Esophagus (tissue), 2 donors: ENCODE results near the gene PTX3. TPM values are rescaled to one million over a fixed set of nuclear protein-coding genes. Genes with fewer than 3 reads are reported as not detected.

Source experiments
- H3K27ac ChIP-seq, 2 donors: one replicate each; pipeline ENCODE4 v1.5.1; 2013; ENCODE audit warnings: low read depth in 2 of 2, mild to moderate bottlenecking in 2 of 2, inconsistent platforms in 1 of 2, low read length in 1 of 2, moderate library complexity in 1 of 2
- H3K27me3 ChIP-seq, 2 donors: one replicate each; pipeline ENCODE4 v1.6.1; 2013; ENCODE audit warnings: low read length in 2 of 2, control low read depth in 1 of 2, mild to moderate bottlenecking in 1 of 2; ENCODE audit not compliant: insufficient read depth in 2 of 2, control insufficient read depth in 1 of 2
- H3K36me3 ChIP-seq, 2 donors: one replicate each; pipeline ENCODE4 v1.6.1; 2013; ENCODE audit warnings: low read length in 1 of 2; ENCODE audit not compliant: control insufficient read depth in 2 of 2, insufficient read depth in 2 of 2
- H3K4me1 ChIP-seq, 2 donors: one replicate each; pipeline ENCODE4 v1.6.1; 2013; ENCODE audit warnings: low read length in 1 of 2; ENCODE audit not compliant: control insufficient read depth in 2 of 2, insufficient read depth in 2 of 2
- H3K4me3 ChIP-seq, 2 donors: one replicate each; pipeline ENCODE4 v1.5.1; 2013; ENCODE audit warnings: low read length in 2 of 2, mild to moderate bottlenecking in 2 of 2, low read depth in 1 of 2, moderate library complexity in 1 of 2
- H3K9me3 ChIP-seq, 2 donors: one replicate each; pipeline ENCODE4 v1.6.1; 2013; ENCODE audit warnings: mild to moderate bottlenecking in 2 of 2, low read depth in 1 of 2, low read length in 1 of 2, moderate library complexity in 1 of 2; ENCODE audit not compliant: control insufficient read depth in 2 of 2, insufficient read depth in 1 of 2
- WGBS, 2 donors: extraction: QIAGEN DNeasy Blood & Tissue Kit; methylation state at CpG; one replicate each; pipeline ENCODE4 v1.1.7; 2013; 5-methylcytosine and 5-hydroxymethylcytosine counted together
- polyA plus RNA-seq, 2 donors: library from polyadenylated mRNA; stranded (reverse); fragments of 200-250 nt; gene quantifications; one replicate each; pipeline ENCODE4 v1.2.3, GENCODE V29; 2013
- donor health status: healthy with polysubstance abuse.
- donor health status: Bipolar disorder and iron deficiency.

PTX3 gene
- polyA plus RNA-seq = under 1 TPM; 0.10 to 0.40 TPM

DNA sequence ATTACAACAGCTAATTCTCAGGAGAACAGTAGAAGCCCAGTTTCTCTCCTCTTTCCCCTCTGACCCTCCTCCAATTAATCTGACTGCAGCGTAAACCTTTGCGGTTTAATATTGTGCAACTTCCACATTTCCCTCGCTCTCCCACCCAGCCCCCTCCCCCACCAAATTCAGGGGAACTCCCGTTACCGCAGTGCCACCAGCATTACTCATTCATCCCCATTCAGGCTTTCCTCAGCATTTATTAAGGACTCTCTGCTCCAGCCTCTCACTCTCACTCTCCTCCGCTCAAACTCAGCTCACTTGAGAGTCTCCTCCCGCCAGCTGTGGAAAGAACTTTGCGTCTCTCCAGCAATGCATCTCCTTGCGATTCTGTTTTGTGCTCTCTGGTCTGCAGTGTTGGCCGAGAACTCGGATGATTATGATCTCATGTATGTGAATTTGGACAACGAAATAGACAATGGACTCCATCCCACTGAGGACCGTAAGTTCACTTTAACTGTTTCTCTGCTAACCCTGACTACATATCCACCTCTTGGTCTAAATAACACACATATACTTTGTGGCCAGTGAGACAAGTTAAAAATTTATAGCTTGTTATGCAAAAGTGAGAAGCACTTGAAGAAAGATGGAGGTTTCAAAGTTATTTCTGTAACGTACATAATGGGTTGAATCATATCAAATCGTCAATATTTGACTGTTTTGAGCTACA, at the start of gene PTX3:
TSS of gene PTX3 (plus strand) at position 268 of the 709 bp plus-strand sequence. CDS start at position 352, 84 bp downstream.
- no peak within 1 kb of the TSS for H3K27ac ChIP-seq
- 9 to 10% methylated on average over 15 of the region's 15 CpGs for WGBS, 2 donors
- no peaks in the 10 kb centered on the region for H3K36me3 ChIP-seq
- peaks cover 0 to 4% of the 10 kb centered on the region in 2 donors for H3K4me1 ChIP-seq
- H3K9me3 ChIP-seq = no peaks in the 10 kb centered on the region
- H3K4me3 ChIP-seq = peak within 1 kb of the TSS; percentile 30 to 42
- H3K27me3 ChIP-seq = peaks cover 2 to 3% of the 10 kb centered on the region in 2 donors

DNA sequence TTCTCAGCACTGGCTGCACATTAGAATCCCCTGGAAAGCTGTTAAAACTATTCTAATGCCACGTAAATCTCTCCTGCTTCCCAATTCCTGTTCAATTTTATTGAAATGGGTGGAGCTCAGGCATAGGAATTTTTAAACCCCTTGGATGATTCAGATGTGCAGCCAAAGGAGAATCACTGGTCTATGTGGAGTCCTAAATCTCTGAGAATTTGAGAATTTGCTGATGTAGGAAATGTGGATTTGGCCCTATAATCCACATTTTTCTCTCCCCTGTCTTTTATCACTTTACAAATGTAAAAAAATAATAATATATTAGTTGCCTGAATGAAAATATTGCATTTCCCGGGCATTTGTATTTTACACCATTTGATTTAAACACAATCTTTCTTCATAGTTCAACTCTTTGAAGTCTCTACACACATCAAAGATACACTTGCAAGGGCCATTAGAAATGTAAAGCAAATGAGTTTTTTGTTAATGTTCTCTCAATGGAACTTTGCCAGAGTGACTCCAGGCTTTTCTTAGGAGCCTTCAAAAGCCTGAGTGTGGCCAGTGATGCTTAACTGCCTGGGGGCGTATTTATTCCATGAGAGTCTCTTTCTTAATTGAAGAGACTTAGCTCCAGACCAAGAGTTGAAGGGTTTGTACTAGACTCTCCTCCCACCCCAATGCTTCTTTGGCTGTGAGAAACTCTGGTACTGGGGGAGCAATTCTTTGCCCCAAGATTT, 48.8 kb upstream of the PTX3 start:
- no peaks in the 10 kb centered on the region for H3K36me3 ChIP-seq
- H3K4me3 ChIP-seq = no peak overlapping the region
- 45 to 52% methylated on average over 3 of the region's 3 CpGs for WGBS, 2 donors
- H3K27me3 ChIP-seq = no peaks in the 10 kb centered on the region
- H3K27ac ChIP-seq = no peak overlapping the region
- H3K9me3 ChIP-seq = peaks cover 0 to 5% of the 10 kb centered on the region in 2 donors
- peaks cover 0 to 4% of the 10 kb centered on the region in 2 donors for H3K4me1 ChIP-seq

DNA sequence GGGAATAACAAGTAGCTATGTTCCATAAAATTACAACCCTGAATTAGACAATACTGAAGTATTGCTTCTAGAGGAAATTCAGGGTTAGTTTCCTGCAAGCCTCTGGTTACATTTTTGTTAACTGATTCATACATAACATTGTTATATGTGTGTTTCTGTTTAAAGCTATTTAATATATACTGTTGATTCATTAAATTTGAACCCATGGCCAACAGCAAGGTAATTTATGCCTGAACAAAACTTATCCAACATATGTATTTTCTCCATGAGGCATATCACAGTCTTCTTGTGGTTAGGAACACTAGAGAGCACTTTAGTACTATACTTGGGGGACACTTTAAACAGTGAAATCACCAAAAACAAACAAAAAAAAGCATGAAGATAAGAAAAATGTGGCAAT, 47.7 kb upstream of the PTX3 start:
- Histone ChIP-seq H3K27me3 (no peaks in the 10 kb centered on the region), H3K36me3 (no peaks in the 10 kb centered on the region), H3K4me3 (no peak overlapping the region), H3K9me3 (peaks cover 0 to 5% of the 10 kb centered on the region in 2 donors), H3K4me1 (peaks cover 0 to 4% of the 10 kb centered on the region in 2 donors), H3K27ac (no peak overlapping the region)

DNA sequence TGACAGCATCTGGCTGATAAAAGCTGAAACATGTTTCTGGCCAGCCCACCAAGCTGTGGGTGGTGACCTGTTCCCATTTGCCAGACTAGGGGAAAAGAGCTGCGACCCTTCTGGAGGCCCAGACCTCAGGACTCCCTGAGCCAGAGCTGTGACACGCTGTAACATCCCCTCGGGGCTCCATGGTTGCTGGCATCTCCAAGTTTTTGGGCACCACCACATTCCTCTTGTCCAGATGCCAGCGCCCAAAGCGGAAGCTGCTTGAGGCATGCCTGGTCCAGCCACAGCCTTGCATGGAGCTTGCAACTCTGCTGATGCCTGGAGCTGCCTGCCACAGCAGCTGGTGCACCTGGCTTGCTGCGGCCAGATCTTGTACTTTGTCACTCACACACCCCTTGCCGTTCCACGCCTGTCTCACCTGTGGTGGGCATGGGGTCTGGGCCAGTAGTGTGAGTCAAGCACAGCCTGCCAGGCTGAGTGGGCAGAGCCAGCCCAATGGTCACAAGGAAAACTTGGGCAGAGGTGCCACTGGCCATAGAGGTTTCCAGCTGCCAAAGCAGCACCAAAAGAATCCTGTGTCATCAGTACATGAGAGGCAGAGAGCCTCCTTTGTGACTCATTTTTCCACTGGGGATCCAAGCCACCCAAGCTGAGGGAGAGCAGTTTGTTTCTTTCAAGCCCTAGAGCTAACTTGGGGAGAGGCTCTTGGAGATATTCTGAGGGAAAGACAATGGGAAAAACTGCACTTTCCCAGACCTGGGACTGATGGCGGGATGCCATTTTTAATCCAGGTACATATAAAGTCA, 45.7 kb upstream of the PTX3 start:
- 62 to 89% methylated on average over 9 of the region's 9 CpGs for WGBS, 2 donors

DNA sequence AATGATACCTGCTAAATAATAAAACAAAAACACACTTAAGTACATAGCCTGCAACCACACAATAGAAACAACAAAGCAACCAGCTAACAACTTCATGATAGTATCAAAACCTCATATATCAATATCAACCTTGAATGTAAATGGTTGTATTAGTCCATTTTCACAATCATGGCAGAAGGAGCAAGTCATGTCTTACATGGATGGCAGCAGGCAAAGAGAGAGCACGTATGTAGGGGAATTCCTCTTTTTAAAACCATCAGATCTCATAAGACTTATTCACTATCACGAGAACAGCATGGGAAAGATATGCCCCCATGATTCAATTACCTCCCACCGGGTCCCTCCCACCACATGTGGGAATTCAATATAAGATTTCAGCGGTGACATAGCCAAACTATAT, 44.5 kb upstream of the PTX3 start:
- H3K4me1 ChIP-seq = peaks cover 0 to 4% of the 10 kb centered on the region in 2 donors
- H3K36me3 ChIP-seq = no peaks in the 10 kb centered on the region
- no peaks in the 10 kb centered on the region for H3K27me3 ChIP-seq
- H3K4me3 ChIP-seq = no peak overlapping the region
- WGBS, 2 donors = 92 to 93% methylated on average over 4 of the region's 4 CpGs
- no peak overlapping the region for H3K27ac ChIP-seq
- peaks cover 0 to 5% of the 10 kb centered on the region in 2 donors for H3K9me3 ChIP-seq

More for the DNA sequence above, 45.7 kb upstream of the PTX3 start:
- no peaks in the 10 kb centered on the region for H3K27me3 ChIP-seq
- H3K4me1 ChIP-seq = peaks cover 0 to 4% of the 10 kb centered on the region in 2 donors
- no peak overlapping the region for H3K4me3 ChIP-seq
- H3K9me3 ChIP-seq = peaks cover 0 to 5% of the 10 kb centered on the region in 2 donors
- no peaks in the 10 kb centered on the region for H3K36me3 ChIP-seq
- no peak overlapping the region for H3K27ac ChIP-seq

DNA sequence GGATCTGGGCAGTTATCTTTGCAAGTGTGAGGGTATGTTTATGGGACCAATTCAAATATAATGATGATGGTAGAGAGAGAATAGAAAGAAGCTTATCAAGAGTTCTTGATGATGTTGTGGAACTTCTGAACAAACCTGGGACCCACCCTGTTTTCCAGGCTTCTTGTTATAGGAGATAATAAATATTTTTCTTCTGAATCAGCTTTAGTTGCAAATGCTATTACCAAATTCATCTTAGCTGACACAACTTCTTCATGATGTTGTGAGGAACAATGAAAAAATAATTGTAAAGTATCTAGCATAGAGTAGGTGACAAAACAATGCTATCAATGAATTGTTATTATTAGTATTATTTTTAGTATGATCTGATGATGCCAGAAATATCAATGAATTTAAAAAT, 43.5 kb upstream of the PTX3 start:
- Histone ChIP-seq H3K9me3 (peaks cover 0 to 5% of the 10 kb centered on the region in 2 donors), H3K36me3 (no peaks in the 10 kb centered on the region), H3K4me3 (no peak overlapping the region), H3K27ac (no peak overlapping the region), H3K4me1 (peaks cover 0 to 4% of the 10 kb centered on the region in 2 donors), H3K27me3 (no peaks in the 10 kb centered on the region)

DNA sequence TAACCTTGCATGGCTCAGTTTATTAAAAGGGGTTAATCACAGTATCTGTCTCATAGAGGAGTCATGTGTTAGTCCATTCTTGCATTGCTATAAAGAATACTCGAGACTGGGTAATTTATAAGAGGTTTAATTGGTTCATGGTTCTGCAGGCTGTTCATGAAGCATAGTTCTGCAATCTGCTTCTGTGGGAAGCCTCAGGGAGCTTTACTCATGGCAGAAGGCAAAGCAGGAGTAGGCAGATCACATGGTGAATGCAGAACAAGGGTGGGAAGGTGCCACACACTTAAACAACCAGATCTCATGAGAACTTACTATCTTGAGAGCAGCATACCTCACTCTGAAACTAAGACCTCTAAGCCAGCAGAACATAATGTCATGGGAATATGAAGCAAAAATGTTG, 42.2 kb upstream of the PTX3 start:
- peaks cover 0 to 5% of the 10 kb centered on the region in 2 donors for H3K9me3 ChIP-seq
- H3K27ac ChIP-seq = no peak overlapping the region
- peaks cover 0 to 4% of the 10 kb centered on the region in 2 donors for H3K4me1 ChIP-seq
- no peaks in the 10 kb centered on the region for H3K27me3 ChIP-seq
- WGBS, 2 donors = 69 to 80% methylated on average over 1 of the region's 1 CpG
- H3K4me3 ChIP-seq = no peak overlapping the region
- no peaks in the 10 kb centered on the region for H3K36me3 ChIP-seq

DNA sequence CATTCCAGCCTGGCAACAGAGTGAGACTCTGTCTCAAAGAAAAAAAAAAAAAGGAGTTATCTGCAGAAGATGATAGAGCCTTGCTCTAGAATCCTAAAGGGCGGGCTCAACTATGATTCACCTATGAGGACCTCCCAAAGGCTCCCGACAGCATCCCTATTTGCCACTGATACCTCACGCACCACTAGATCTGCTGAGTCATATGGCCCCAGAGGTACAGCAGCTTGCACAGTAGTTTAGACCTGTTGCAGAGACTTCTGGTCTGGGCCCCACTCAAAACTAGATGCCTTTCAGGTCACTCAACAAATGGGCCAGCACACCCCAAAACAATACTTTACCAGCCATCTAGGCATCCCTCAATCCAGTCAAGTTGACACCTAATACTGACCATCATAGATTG, 38.1 kb upstream of the PTX3 start:
- H3K27me3 ChIP-seq = no peaks in the 10 kb centered on the region
- 90 to 91% methylated on average over 3 of the region's 3 CpGs for WGBS, 2 donors

DNA sequence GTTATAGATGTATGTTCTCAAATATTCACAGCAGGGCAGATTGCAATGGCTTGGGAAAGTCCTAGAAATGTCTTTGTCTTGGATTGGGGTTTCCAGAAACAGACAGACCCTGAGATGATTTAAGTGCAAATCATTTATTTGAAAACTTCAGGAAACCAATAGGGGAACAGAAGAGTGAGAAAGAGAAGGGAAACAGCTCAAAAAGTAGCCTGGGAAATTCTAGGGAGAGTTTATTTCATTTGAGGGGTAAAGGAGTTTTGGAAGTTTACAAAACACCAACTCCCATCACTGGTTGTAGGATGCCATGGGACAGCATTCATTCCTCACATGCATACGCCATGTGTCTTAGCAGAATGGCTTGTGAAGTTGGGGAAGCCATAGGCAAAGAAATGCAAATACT, 32.3 kb upstream of the PTX3 start:
- Histone ChIP-seq H3K4me3 (no peak overlapping the region), H3K36me3 (no peaks in the 10 kb centered on the region), H3K27me3 (no peaks in the 10 kb centered on the region), H3K9me3 (no peaks in the 10 kb centered on the region), H3K27ac (no peak overlapping the region), H3K4me1 (no peaks in the 10 kb centered on the region)
- 46 to 86% methylated on average over 1 of the region's 1 CpG for WGBS, 2 donors

More for the DNA sequence above, 38.1 kb upstream of the PTX3 start:
- no peaks in the 10 kb centered on the region for H3K9me3 ChIP-seq
- no peaks in the 10 kb centered on the region for H3K4me1 ChIP-seq
- H3K4me3 ChIP-seq = no peak overlapping the region
- no peaks in the 10 kb centered on the region for H3K36me3 ChIP-seq
- H3K27ac ChIP-seq = no peak overlapping the region
